ENCODE results near the gene ECEL1.
"Not testable (repeated sequence)": the region's sequence is repeated elsewhere in the genome, so short reads cannot be mapped to it uniquely, and the experiment has no call there.

The ECEL1 gene

DNA sequence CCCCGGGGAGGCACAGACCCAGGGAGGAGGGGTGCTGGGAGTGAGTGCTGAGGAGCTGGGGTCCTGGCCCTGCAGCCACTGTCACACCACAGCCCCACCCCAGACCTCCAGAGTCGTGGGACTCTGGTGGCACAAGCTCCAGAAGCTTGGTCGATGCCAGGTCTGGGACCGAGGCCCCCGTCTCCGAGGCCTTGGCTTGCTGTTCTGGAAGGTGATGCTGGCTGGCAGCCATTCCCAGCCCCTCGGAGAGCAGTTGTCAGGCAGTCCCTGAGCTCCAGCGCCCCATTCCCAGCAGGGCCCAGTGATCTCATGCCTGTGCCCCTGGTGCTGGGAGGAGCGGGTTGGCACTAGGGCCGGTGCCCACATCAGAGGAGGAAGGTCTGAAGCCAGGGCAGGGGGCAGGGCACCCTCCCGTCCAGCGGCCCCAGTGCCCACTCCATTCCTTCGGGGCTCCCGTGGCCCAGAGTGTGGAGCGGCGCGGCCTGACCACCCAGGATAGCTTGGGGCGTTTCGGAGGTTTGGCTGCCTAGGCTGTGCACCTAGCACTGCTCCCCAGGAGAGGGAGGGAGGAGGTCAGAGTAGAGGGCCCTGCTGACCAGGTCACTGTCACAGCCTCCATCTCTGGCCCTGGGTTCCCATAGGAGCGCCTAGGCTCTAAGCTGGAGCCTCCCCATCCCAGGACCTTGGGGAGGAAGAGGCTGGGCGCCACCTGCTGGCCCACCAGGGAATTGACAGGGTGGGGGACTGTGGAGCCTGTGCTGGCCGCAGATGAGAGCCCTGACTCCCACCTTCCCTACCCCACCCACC lies 48.5 kb downstream of the ECEL1 start:
- no peak overlapping the region for H3K9ac ChIP-seq (ENCODE audit: low read depth, low read length)
- H3K36me3 ChIP-seq (ENCODE audit: control insufficient read depth, insufficient read depth, low read length): no peaks in the 10 kb centered on the region
- no peaks in the 10 kb centered on the region for H3K4me1 ChIP-seq (ENCODE audit: control insufficient read depth, insufficient read depth, low read length)
- H3K4me3 ChIP-seq (ENCODE audit: low read depth, low read length): no peak overlapping the region
- no peaks in the 10 kb centered on the region for H3K27me3 ChIP-seq (ENCODE audit: control insufficient read depth, insufficient read depth, low read length)
- H3K9me3 ChIP-seq (ENCODE audit: control insufficient read depth, insufficient read depth, low read length): no peaks in the 10 kb centered on the region

- no peak overlapping the region for H3K9ac ChIP-seq (ENCODE audit: low read depth, low read length)
- H3K4me1 ChIP-seq (ENCODE audit: control insufficient read depth, insufficient read depth, low read length): no peaks in the 10 kb centered on the region
- no peaks in the 10 kb centered on the region for H3K9me3 ChIP-seq (ENCODE audit: control insufficient read depth, insufficient read depth, low read length)
- H3K36me3 ChIP-seq (ENCODE audit: control insufficient read depth, insufficient read depth, low read length): no peaks in the 10 kb centered on the region
- H3K27me3 ChIP-seq (ENCODE audit: control insufficient read depth, insufficient read depth, low read length): no peaks in the 10 kb centered on the region
- no peak overlapping the region for H3K4me3 ChIP-seq (ENCODE audit: low read depth, low read length)
These were observed 49.5 kb downstream of the ECEL1 start for GRCh38 chr2:232438091-232438490.

- no peak overlapping the region for H3K4me3 ChIP-seq (ENCODE audit: low read depth, low read length)
- no peak overlapping the region for H3K9ac ChIP-seq (ENCODE audit: low read depth, low read length)
- no peaks in the 10 kb centered on the region for H3K9me3 ChIP-seq (ENCODE audit: control insufficient read depth, insufficient read depth, low read length)
- H3K4me1 ChIP-seq (ENCODE audit: control insufficient read depth, insufficient read depth, low read length): no peaks in the 10 kb centered on the region
- no peaks in the 10 kb centered on the region for H3K36me3 ChIP-seq (ENCODE audit: control insufficient read depth, insufficient read depth, low read length)
- no peaks in the 10 kb centered on the region for H3K27me3 ChIP-seq (ENCODE audit: control insufficient read depth, insufficient read depth, low read length)
These were observed 50.5 kb downstream of the ECEL1 start for GRCh38 chr2:232437195-232437571.

DNA sequence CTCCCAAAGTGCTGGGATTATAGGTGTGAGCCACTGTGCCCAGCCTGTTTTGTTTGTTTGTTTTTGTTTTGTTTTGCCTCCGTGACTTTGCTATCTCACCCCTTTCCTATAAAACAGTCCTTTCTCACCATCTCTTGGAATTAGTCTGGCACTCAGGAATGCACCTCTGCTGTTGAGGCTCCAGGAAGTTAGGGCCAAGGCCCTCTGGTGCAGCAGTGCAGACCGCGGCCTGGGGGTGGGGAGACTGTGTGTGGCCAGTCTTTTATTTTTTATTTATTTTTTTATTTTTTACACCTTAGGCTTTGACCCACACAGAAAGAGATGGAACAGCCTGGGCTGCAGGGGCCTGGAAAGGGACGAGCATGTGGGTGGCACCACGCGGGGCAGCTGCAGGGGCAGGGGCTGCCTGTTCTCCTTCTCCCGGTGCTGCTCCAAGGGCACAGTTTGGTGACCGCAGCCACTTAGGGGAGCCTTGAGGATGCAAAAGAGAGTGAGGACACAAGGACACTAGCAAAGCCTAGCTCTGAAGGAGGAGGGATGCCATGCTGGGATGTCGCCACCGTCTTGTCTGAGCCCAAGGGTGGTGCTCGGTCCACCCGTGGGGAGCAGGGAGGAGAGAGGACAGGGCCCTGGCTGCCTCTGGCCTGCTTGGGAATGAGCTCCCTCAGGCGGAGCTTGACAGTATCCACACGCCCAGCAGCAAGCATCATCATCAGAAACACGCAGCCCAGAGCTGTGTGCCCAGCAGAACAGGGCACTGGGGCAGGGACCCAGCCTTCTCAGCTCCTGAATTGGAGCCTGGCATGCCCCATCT lies 51.0 kb downstream of the ECEL1 start:
- no peak overlapping the region for H3K4me3 ChIP-seq (ENCODE audit: low read depth, low read length)
- H3K9ac ChIP-seq (ENCODE audit: low read depth, low read length): no peak overlapping the region
- H3K9me3 ChIP-seq (ENCODE audit: control insufficient read depth, insufficient read depth, low read length): no peaks in the 10 kb centered on the region
- no peaks in the 10 kb centered on the region for H3K36me3 ChIP-seq (ENCODE audit: control insufficient read depth, insufficient read depth, low read length)
- H3K4me1 ChIP-seq (ENCODE audit: control insufficient read depth, insufficient read depth, low read length): no peaks in the 10 kb centered on the region
- no peaks in the 10 kb centered on the region for H3K27me3 ChIP-seq (ENCODE audit: control insufficient read depth, insufficient read depth, low read length)

- H3K9me3 ChIP-seq (ENCODE audit: control insufficient read depth, insufficient read depth, low read length): no peaks in the 10 kb centered on the region
- no peak overlapping the region for H3K4me3 ChIP-seq (ENCODE audit: low read depth, low read length)
- no peaks in the 10 kb centered on the region for H3K36me3 ChIP-seq (ENCODE audit: control insufficient read depth, insufficient read depth, low read length)
- no peaks in the 10 kb centered on the region for H3K4me1 ChIP-seq (ENCODE audit: control insufficient read depth, insufficient read depth, low read length)
- no peak overlapping the region for H3K9ac ChIP-seq (ENCODE audit: low read depth, low read length)
- H3K27me3 ChIP-seq (ENCODE audit: control insufficient read depth, insufficient read depth, low read length): no peaks in the 10 kb centered on the region
These were observed 51.8 kb downstream of the ECEL1 start for GRCh38 chr2:232435805-232436204.

DNA sequence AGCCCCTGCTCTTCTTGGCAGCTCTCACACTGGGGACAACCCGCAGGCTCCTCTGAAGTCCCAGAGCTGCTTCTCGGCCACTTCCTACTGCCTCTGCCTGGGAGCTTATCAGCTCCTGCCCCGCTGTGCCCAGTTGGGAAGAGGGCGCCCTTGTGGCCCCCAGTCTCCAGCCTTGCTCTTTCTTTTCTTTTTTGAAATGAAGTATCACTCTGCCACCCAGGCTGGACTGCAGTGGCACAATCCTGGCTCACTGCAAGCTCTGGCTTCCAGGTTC lies 52.3 kb downstream of the ECEL1 start:
- no peaks in the 10 kb centered on the region for H3K9me3 ChIP-seq (ENCODE audit: control insufficient read depth, insufficient read depth, low read length)
- no peaks in the 10 kb centered on the region for H3K27me3 ChIP-seq (ENCODE audit: control insufficient read depth, insufficient read depth, low read length)
- no peak overlapping the region for H3K4me3 ChIP-seq (ENCODE audit: low read depth, low read length)
- no peaks in the 10 kb centered on the region for H3K4me1 ChIP-seq (ENCODE audit: control insufficient read depth, insufficient read depth, low read length)
- no peaks in the 10 kb centered on the region for H3K36me3 ChIP-seq (ENCODE audit: control insufficient read depth, insufficient read depth, low read length)
- H3K9ac ChIP-seq (ENCODE audit: low read depth, low read length): no peak overlapping the region

GRCh38 chr2:232434563-232435374 lies 52.9 kb downstream of the ECEL1 start:
- H3K9me3 ChIP-seq (ENCODE audit: control insufficient read depth, insufficient read depth, low read length): no peaks in the 10 kb centered on the region
- no peaks in the 10 kb centered on the region for H3K36me3 ChIP-seq (ENCODE audit: control insufficient read depth, insufficient read depth, low read length)

DNA sequence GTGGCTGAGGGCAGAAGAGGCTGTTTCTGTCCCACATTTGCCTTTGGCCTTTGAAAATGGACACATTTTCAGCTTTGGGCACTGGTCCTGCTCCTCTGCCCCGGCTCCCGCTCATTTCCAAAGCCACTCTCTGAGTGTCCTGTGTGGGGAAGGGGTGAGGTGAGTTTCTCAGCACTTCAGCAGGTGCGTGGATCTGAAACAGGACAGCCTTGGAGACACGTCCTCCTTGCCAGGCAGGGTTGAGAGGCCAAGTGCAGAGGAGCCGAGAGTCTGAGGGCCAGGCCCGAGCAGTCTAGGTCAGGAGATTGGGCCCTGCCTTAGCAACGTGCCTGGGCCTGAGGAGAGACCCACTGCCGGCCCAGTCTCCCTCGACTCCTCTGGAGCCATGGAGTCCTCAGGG lies 53.5 kb downstream of the ECEL1 start:
- Histone ChIP-seq H3K27me3 (ENCODE audit: control insufficient read depth, insufficient read depth, low read length) (no peaks in the 10 kb centered on the region), H3K9me3 (ENCODE audit: control insufficient read depth, insufficient read depth, low read length) (no peaks in the 10 kb centered on the region), H3K4me3 (ENCODE audit: low read depth, low read length) (no peak overlapping the region), H3K4me1 (ENCODE audit: control insufficient read depth, insufficient read depth, low read length) (no peaks in the 10 kb centered on the region), H3K36me3 (ENCODE audit: control insufficient read depth, insufficient read depth, low read length) (no peaks in the 10 kb centered on the region), H3K9ac (ENCODE audit: low read depth, low read length) (peak overlapping the region; percentile 47)

More at GRCh38 chr2:232434563-232435374, 52.9 kb downstream of the ECEL1 start:
- Histone ChIP-seq H3K4me1 (ENCODE audit: control insufficient read depth, insufficient read depth, low read length) (no peaks in the 10 kb centered on the region), H3K27me3 (ENCODE audit: control insufficient read depth, insufficient read depth, low read length) (no peaks in the 10 kb centered on the region), H3K4me3 (ENCODE audit: low read depth, low read length) (no peak overlapping the region), H3K9ac (ENCODE audit: low read depth, low read length) (peak overlapping the region; percentile 47)

DNA sequence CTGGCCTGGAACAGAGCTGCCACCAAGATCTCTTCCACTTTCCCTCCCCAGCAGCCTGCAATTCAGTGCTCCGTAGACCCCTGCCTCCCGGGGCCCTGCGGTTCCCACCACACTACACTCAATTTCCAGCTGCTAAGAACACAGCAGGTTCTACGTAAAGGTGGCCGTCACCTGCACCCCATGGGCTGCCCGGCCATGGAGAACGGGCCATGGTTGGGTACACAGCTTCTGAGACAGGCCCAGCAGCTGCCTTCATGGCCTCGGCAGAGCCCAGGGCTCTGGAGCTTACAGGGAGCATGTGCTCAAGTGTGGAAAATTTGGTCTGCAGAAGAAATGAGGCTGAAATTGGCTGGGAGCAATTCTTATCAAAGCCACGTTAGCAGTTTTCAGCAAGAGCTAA lies 54.0 kb downstream of the ECEL1 start:
- not testable (repeated sequence) for H3K4me3 ChIP-seq (ENCODE audit: low read depth, low read length); H3K36me3 ChIP-seq (ENCODE audit: control insufficient read depth, insufficient read depth, low read length); H3K4me1 ChIP-seq (ENCODE audit: control insufficient read depth, insufficient read depth, low read length); H3K9ac ChIP-seq (ENCODE audit: low read depth, low read length); H3K27me3 ChIP-seq (ENCODE audit: control insufficient read depth, insufficient read depth, low read length); H3K9me3 ChIP-seq (ENCODE audit: control insufficient read depth, insufficient read depth, low read length)

DNA sequence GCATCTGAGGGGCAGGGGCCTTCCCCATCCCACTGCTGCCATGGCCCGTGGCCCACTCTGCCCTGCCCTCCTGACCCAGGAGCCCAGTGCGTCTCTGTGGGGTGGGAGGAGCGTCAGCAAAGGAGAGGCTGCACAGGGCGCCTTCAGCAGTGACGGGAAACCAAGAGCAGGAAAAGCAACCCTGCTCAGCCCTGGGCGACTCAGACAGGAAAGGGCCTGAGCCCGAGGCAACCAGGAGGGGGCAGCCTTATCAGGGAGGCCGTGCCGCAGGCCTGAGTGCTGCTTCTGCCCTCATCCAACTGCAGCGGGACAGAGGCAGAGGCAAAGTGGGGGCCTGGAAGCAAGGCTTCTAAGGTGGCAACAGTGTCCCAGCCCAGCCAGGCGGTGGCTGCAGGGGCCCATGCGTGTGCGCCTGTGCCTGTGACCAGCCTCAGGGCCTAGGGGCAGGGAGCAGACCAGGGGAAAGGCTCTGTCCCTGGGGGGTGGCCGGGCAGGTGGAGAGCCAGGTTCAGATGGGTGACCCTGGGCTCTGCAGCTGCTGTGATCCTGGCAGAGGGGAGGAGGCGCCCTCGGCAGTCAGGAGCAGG lies 54.9 kb downstream of the ECEL1 start:
- no peak overlapping the region for H3K4me3 ChIP-seq (ENCODE audit: low read depth, low read length)
- no peaks in the 10 kb centered on the region for H3K9me3 ChIP-seq (ENCODE audit: control insufficient read depth, insufficient read depth, low read length)
- H3K36me3 ChIP-seq (ENCODE audit: control insufficient read depth, insufficient read depth, low read length): no peaks in the 10 kb centered on the region
- no peaks in the 10 kb centered on the region for H3K4me1 ChIP-seq (ENCODE audit: control insufficient read depth, insufficient read depth, low read length)
- no peak overlapping the region for H3K9ac ChIP-seq (ENCODE audit: low read depth, low read length)
- H3K27me3 ChIP-seq (ENCODE audit: control insufficient read depth, insufficient read depth, low read length): no peaks in the 10 kb centered on the region

DNA sequence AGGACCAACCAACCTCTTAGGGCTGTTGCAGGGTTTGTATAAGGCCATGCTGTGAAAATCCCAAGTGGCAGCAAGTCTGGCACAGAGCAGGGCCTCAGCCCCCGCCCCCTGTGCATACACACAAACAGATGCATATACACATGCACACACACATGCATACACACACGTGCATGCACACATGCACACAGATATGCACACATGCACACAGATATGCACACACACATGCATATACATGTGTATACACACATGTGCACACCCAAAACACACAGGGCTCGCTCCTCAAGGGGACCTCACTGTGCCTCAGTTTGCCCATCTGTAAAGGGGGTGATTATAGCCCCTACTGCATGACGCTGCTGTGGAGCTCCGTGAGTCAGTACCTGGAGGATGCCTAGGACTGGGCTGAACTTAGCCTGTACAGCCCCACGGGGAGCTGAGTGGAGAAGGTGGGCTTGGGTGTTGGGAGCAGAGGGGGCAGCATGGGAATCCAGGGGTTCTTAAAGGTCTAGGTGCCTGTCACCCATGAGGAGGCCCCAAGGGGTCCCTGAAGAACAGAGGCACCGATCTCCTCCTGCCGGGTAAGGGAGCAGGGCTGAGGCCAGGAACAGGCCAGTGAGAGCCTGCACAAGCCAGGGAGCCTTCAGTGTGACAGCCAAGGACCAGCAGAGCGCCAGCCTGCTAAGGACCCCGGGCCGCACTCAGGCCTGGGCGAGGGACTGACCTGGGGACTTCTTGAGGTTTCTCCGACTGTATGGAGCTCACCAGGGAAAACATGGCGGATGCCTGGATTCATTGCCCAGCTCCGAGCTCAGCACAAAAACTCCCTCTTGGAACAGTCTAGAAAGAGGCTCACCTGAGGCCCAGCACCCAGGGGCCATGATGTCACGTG lies 55.7 kb downstream of the ECEL1 start:
- Histone ChIP-seq H3K9ac (ENCODE audit: low read depth, low read length) (no peak overlapping the region), H3K4me3 (ENCODE audit: low read depth, low read length) (no peak overlapping the region), H3K36me3 (ENCODE audit: control insufficient read depth, insufficient read depth, low read length) (no peaks in the 10 kb centered on the region), H3K9me3 (ENCODE audit: control insufficient read depth, insufficient read depth, low read length) (no peaks in the 10 kb centered on the region), H3K4me1 (ENCODE audit: control insufficient read depth, insufficient read depth, low read length) (no peaks in the 10 kb centered on the region), H3K27me3 (ENCODE audit: control insufficient read depth, insufficient read depth, low read length) (no peaks in the 10 kb centered on the region)

All from iPS-15b (cell line).